Activated CD4-positive, alpha-beta T cell treated with anti-CD3 and anti-CD28 coated beads, Interleukin-2, amount 10 ng/mL, durations not matched to agents 24 days and 14 days (primary cell): ENCODE data around the gene TCN2. TPM values are rescaled to one million over a fixed set of nuclear protein-coding genes. Genes with fewer than 3 reads are reported as not detected.
"Not testable (repeated sequence)": the region's sequence is repeated elsewhere in the genome, so short reads cannot be mapped to it uniquely, and the experiment has no call there.

Experiments used
- DNase-seq: peaks from one replicate; pipeline ENCODE4 v3.0.0; 2022
- H3K27ac Mint-ChIP-seq: one replicate; pipeline ENCODE4 v1.8.0; 2022; ENCODE audit warnings: mild to moderate bottlenecking, mixed read lengths
- H3K27me3 Mint-ChIP-seq: one replicate; pipeline ENCODE4 v1.8.0; 2022; ENCODE audit warnings: mixed read lengths
- H3K36me3 Mint-ChIP-seq: one replicate; pipeline ENCODE4 v1.8.0; 2022; ENCODE audit warnings: low read depth, mild to moderate bottlenecking, mixed read lengths
- H3K4me1 Mint-ChIP-seq: one replicate; pipeline ENCODE4 v1.8.0; 2021; ENCODE audit warnings: mixed read lengths
- H3K4me3 Mint-ChIP-seq: one replicate; pipeline ENCODE4 v1.8.0; 2022; ENCODE audit warnings: mild to moderate bottlenecking, moderate library complexity, mixed read lengths
- H3K9me3 Mint-ChIP-seq: one replicate; pipeline ENCODE4 v1.8.0; 2021; ENCODE audit warnings: mixed read lengths
- intact Hi-C: fragments of 100-400 bp; cut with micrococcal nuclease; formaldehyde crosslinking; loops from one replicate; pipeline ENCODE4 v1.15.1; 2023
- total RNA-seq: library from RNA; stranded (reverse); gene quantifications from 2 replicates; pipeline ENCODE4 v1.2.3, GENCODE V29; 2022

Gene TCN2
- total RNA-seq, 1 donor from 2014 or later = 0.35 TPM

DNA sequence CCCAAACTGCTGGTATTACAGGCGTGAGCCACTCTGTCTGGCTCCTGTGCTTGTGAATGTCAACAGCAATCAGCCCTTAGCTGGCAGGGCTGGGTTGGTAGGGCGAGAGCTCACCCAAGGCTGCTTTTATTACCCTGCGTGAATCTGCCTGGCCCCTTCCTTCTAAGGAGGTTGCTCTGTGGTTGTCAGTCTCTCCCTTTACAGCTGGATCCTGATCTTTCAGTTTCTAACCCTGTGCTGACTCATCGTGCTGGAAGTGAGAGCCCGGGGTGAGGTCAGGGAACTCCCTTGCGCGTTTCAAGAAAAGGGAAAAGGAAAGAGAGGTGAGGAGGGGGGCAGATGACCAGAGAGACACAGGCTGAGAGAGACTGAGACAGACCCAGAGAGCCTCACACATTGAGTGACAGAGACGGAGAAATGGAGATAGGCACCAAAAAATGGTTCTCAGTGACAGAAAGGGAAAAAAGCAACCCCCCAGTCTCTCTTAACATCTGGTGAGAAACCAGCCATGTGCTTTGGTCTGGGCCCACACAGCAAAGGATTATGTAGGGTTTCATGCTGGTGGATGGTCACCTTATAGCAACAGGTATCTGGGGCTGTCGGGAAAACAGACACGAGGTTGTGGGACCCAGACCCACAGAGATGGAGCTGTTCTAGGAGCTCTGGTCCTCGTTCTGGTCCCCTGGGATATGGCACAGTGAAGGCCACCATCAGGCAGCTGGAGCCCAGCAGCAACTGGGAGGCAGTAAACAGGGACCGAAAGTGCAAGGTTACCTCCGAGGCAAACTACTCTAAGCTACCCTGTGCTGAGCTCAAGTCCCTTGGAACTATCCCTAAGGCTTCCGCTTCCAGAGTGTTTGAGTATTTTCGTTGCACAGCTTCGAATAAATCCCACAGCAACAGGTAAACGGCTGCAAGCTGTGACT, 2.5 kb downstream of the TCN2 start:
- Mint-ChIP-seq H3K9me3 (no peaks in the 10 kb centered on the region), H3K27ac (peak overlapping the region; percentile 39), H3K36me3 (no peaks in the 10 kb centered on the region), H3K4me1 (peaks cover 43% of the 10 kb centered on the region), H3K4me3 (peak overlapping the region; percentile 11), H3K27me3 (no peaks in the 10 kb centered on the region)
- peak; percentile 84 for DNase-seq
- intact Hi-C loops = loop anchor here (1.0 to 2.0 kb wide), 2 partner anchors 25 to 133 kb away; partner anchors contain the start of gene SLC35E4

GRCh38 chr22:30610299-30610698, 3.3 kb downstream of the TCN2 start:
- H3K9me3 Mint-ChIP-seq = no peaks in the 10 kb centered on the region
- no peaks in the 10 kb centered on the region for H3K27me3 Mint-ChIP-seq
- intact Hi-C loops = no loop called here
- DNase-seq = no peak
- H3K36me3 Mint-ChIP-seq = no peaks in the 10 kb centered on the region
- peaks cover 42% of the 10 kb centered on the region for H3K4me1 Mint-ChIP-seq
- no peak overlapping the region for H3K27ac Mint-ChIP-seq
- no peak overlapping the region for H3K4me3 Mint-ChIP-seq

GRCh38 chr22:30611197-30611596, 4.2 kb downstream of the TCN2 start:
- no peak for DNase-seq
- Mint-ChIP-seq H3K27me3 (no peaks in the 10 kb centered on the region), H3K4me1 (peaks cover 37% of the 10 kb centered on the region), H3K4me3 (no peak overlapping the region), H3K9me3 (no peaks in the 10 kb centered on the region), H3K27ac (no peak overlapping the region), H3K36me3 (no peaks in the 10 kb centered on the region)
- intact Hi-C loops = no loop called here

DNA sequence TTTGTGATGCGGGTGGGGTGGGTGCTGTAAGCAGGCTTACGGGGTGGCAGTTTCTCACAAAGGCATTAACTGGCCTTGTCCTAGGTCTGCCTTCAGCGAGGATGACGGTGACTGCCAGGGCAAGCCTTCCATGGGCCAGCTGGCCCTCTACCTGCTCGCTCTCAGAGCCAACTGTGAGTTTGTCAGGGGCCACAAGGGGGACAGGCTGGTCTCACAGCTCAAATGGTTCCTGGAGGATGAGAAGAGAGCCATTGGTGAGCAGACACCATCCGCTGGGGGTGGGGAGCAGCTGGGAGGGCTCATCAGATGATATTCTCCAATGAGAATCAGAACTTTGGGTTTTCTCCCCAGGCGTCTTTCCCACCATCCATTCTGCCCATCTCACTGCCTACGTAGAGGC, 5.8 kb downstream of the TCN2 start:
- no peak overlapping the region for H3K4me3 Mint-ChIP-seq
- intact Hi-C loops = no loop called here
- H3K36me3 Mint-ChIP-seq = no peaks in the 10 kb centered on the region
- H3K27me3 Mint-ChIP-seq = peaks cover 2% of the 10 kb centered on the region
- DNase-seq = no peak
- H3K9me3 Mint-ChIP-seq = no peaks in the 10 kb centered on the region
- H3K27ac Mint-ChIP-seq = no peak overlapping the region
- peaks cover 26% of the 10 kb centered on the region for H3K4me1 Mint-ChIP-seq

GRCh38 chr22:30614268-30614667, 7.3 kb downstream of the TCN2 start:
- peaks cover 12% of the 10 kb centered on the region for H3K4me1 Mint-ChIP-seq
- H3K27ac Mint-ChIP-seq = no peak overlapping the region
- no peak for DNase-seq
- intact Hi-C loops = no loop called here
- peaks cover 2% of the 10 kb centered on the region for H3K27me3 Mint-ChIP-seq
- no peak overlapping the region for H3K4me3 Mint-ChIP-seq
- H3K36me3 Mint-ChIP-seq = no peaks in the 10 kb centered on the region
- H3K9me3 Mint-ChIP-seq = no peaks in the 10 kb centered on the region

DNA sequence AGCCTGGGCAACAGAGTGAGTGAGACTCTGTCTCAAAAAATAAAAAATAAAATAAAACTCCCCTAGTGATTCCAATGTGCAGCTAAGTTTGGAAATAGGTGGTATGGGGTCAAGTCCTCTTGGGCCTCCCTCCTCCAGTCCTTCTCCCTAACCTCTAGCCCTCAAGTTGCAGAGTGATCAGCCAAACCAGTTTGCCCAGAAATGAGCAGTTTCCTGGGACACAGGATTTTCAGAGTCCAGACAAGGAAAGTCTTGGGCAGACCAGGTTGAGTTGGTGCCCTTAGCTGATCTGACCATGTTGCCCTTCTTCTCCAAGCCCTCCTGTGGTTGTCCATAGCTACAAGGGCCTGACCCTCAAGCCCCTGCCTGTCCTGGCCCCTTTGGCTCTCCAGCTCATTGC, 7.9 kb downstream of the TCN2 start:
- Mint-ChIP-seq H3K4me1 (peaks cover 9% of the 10 kb centered on the region), H3K27ac (no peak overlapping the region), H3K36me3 (no peaks in the 10 kb centered on the region), H3K4me3 (no peak overlapping the region), H3K9me3 (no peaks in the 10 kb centered on the region), H3K27me3 (peaks cover 2% of the 10 kb centered on the region)
- DNase-seq = no peak
- intact Hi-C loops = no loop called here

- intact Hi-C loops = no loop called here
- H3K4me3 Mint-ChIP-seq = no peak overlapping the region
- no peak overlapping the region for H3K27ac Mint-ChIP-seq
- H3K36me3 Mint-ChIP-seq = no peaks in the 10 kb centered on the region
- DNase-seq = no peak
- H3K9me3 Mint-ChIP-seq = no peaks in the 10 kb centered on the region
- peaks cover 2% of the 10 kb centered on the region for H3K27me3 Mint-ChIP-seq
- peaks cover 3% of the 10 kb centered on the region for H3K4me1 Mint-ChIP-seq
Measured at GRCh38 chr22:30615543-30615954, 8.6 kb downstream of the TCN2 start.

- H3K9me3 Mint-ChIP-seq = no peaks in the 10 kb centered on the region
Measured at GRCh38 chr22:30617819-30618218, 10.8 kb downstream of the TCN2 start.

DNA sequence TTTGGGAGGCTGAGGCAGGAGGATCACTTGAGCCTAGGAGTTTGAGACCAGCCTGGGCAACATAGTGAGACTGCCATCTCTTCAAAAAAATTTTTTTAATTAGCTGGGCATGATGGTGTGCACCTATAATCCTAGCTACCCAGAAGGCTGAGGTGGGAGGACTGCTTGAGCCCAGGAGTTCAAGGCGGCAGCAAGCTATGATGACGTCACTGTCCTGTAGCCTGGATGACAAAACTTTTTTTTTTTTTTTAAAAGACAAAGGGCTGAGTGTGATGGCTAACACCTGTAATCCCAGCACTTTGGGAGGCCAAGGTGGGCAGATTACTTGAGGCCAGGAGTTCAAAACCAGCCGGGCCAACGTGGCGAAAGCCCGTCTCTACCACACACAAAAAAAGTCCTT, 12.9 kb downstream of the TCN2 start:
- H3K9me3 Mint-ChIP-seq, H3K36me3 Mint-ChIP-seq, H3K27me3 Mint-ChIP-seq, H3K4me1 Mint-ChIP-seq, H3K4me3 Mint-ChIP-seq, H3K27ac Mint-ChIP-seq, intact Hi-C loops, DNase-seq: not testable (repeated sequence)

More at GRCh38 chr22:30617819-30618218, 10.8 kb downstream of the TCN2 start:
- Mint-ChIP-seq H3K27ac (no peak overlapping the region), H3K36me3 (no peaks in the 10 kb centered on the region), H3K4me3 (no peak overlapping the region), H3K4me1 (no peaks in the 10 kb centered on the region), H3K27me3 (peaks cover 2% of the 10 kb centered on the region)
- no peak for DNase-seq
- intact Hi-C loops = no loop called here

DNA sequence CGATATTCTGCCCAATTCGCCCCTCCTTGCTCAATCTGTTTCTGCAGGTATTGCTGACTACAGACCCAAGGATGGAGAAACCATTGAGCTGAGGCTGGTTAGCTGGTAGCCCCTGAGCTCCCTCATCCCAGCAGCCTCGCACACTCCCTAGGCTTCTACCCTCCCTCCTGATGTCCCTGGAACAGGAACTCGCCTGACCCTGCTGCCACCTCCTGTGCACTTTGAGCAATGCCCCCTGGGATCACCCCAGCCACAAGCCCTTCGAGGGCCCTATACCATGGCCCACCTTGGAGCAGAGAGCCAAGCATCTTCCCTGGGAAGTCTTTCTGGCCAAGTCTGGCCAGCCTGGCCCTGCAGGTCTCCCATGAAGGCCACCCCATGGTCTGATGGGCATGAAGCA, 19.4 kb downstream of the TCN2 start:
- no peaks in the 10 kb centered on the region for H3K4me1 Mint-ChIP-seq
- H3K9me3 Mint-ChIP-seq = no peaks in the 10 kb centered on the region
- H3K27me3 Mint-ChIP-seq = no peaks in the 10 kb centered on the region
- intact Hi-C loops = no loop called here
- no peak overlapping the region for H3K27ac Mint-ChIP-seq
- H3K4me3 Mint-ChIP-seq = no peak overlapping the region
- H3K36me3 Mint-ChIP-seq = no peaks in the 10 kb centered on the region
- DNase-seq = no peak

GRCh38 chr22:30627471-30627870, 20.5 kb downstream of the TCN2 start:
- H3K27ac Mint-ChIP-seq = no peak overlapping the region
- H3K9me3 Mint-ChIP-seq = no peaks in the 10 kb centered on the region
- H3K4me1 Mint-ChIP-seq = no peaks in the 10 kb centered on the region
- H3K4me3 Mint-ChIP-seq = no peak overlapping the region
- no peak for DNase-seq
- H3K36me3 Mint-ChIP-seq = no peaks in the 10 kb centered on the region
- intact Hi-C loops = no loop called here
- H3K27me3 Mint-ChIP-seq = no peaks in the 10 kb centered on the region

DNA sequence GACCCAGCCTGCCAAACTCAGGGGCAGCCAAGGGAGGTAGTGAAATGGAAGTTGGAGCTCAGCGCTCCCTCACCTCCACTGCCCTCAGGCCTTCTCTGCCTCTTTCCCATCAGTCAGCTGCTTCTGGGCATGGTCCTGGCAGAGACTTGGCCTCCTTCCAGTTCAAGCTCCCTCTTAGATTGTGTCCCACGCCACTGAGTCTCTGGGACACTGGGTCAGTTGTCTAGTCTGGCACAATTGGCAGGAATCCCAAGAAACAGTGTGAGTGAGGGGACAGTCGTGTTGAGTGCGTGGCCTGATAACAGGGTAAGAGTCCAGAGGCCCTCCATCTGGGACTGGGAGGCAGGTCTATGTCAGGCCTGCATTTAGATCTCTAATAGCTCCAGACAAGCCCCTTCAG, 21.5 kb downstream of the TCN2 start:
- Mint-ChIP-seq H3K36me3 (no peaks in the 10 kb centered on the region), H3K4me3 (no peak overlapping the region), H3K9me3 (no peaks in the 10 kb centered on the region), H3K27me3 (no peaks in the 10 kb centered on the region), H3K4me1 (no peaks in the 10 kb centered on the region), H3K27ac (no peak overlapping the region)
- no peak for DNase-seq
- intact Hi-C loops = no loop called here

GRCh38 chr22:30631469-30631868, 24.5 kb downstream of the TCN2 start:
- not testable (repeated sequence) for DNase-seq, H3K27me3 Mint-ChIP-seq, H3K27ac Mint-ChIP-seq, H3K9me3 Mint-ChIP-seq, H3K36me3 Mint-ChIP-seq, H3K4me3 Mint-ChIP-seq
- H3K4me1 Mint-ChIP-seq = peaks cover 15% of the 10 kb centered on the region
- intact Hi-C loops = loop anchor here (10.0 kb wide), 2 partner anchors 63 to 453 kb away; partner anchors contain the start of genes OSBP2 and SMTN

DNA sequence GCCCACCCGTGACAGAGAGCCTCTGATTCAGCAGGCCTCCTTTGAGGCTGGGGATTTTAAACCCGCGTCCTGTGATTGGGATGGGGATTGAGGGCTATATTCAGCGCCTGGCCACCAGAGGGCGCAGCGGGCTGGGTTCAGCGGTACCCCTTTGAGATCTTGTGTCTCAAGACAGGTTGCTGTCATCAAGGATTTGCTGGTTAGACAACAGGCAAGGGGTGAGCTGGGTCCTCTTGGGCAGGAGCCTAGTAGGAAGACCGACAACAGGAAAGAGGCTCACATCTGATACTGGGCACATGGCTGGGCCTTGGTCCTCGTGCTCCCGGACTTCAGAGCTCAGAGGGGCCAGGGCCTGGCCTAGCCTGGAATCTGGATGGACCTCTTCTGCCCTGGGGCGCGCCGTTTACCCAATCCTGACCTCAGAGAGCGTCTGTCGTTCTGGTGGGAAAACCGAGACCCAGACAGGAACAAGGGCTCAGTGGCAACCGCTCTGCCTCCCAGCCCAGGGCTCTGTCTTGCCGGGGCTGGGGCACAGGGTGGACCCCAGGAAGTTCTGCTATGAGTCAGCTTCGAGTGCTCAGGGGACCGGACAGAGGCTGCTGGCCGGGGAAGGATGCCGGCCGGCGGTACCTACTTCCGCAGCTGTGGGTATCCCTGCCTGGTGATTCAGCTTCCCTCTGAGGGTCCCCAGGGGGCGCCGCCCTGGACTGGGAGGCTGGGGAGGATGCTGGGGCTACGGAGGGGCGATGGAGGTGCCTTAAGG, 27.7 kb downstream of the TCN2 start:
- intact Hi-C loops = loop anchor here (1.0 to 10.0 kb wide), 9 partner anchors 10 to 450 kb away; partner anchors contain the start of genes DUSP18, OSBP2 and SMTN
- peaks cover 27% of the 10 kb centered on the region for H3K4me1 Mint-ChIP-seq
- no peaks in the 10 kb centered on the region for H3K27me3 Mint-ChIP-seq

More for the DNA sequence above, 27.7 kb downstream of the TCN2 start:
- peak overlapping the region; percentile 79 for H3K4me3 Mint-ChIP-seq
- DNase-seq = peak; percentile 97
- peak overlapping the region; percentile 94 for H3K27ac Mint-ChIP-seq
- H3K9me3 Mint-ChIP-seq = no peaks in the 10 kb centered on the region
- peaks cover 13% of the 10 kb centered on the region for H3K36me3 Mint-ChIP-seq
